Fibroblast of skin of left quadriceps (primary cell): ENCODE data around the gene PIK3R1.
"Not testable (repeated sequence)": the region's sequence is repeated elsewhere in the genome, so short reads cannot be mapped to it uniquely, and the experiment has no call there.

Experiments
- DNase-seq, 2 experiments: peaks; one replicate each; pipeline ENCODE4 v3.0.0-alpha.2; 2013; ENCODE audit warnings: low read depth in 2 of 2

Gene PIK3R1

GRCh38 chr5:68226546-68227073 is 11.1 kb downstream of the PIK3R1 start:
- DNase-seq, result no peak

GRCh38 chr5:68227532-68228160 is 12.1 kb downstream of the PIK3R1 start:
- DNase-seq, result no peak

GRCh38 chr5:68229416-68229815 is 13.9 kb downstream of the PIK3R1 start:
- no peak for DNase-seq

GRCh38 chr5:68230285-68230684 is 14.7 kb downstream of the PIK3R1 start:
- no peak for DNase-seq

GRCh38 chr5:68231414-68232076 is 16.0 kb downstream of the PIK3R1 start:
- no peak for DNase-seq

- DNase-seq, result no peak
Observed at GRCh38 chr5:68232277-68232676, 16.7 kb downstream of the PIK3R1 start.

- DNase-seq, result no peak
Observed at GRCh38 chr5:68233075-68233474, 17.5 kb downstream of the PIK3R1 start.

- DNase-seq, result not testable (repeated sequence)
Observed at GRCh38 chr5:68235229-68235628, 19.7 kb downstream of the PIK3R1 start.

- no peak for DNase-seq
Observed at GRCh38 chr5:68237715-68238114, 22.2 kb downstream of the PIK3R1 start.

GRCh38 chr5:68239487-68239886 is 23.9 kb downstream of the PIK3R1 start:
- DNase-seq, result peak; percentile 36 to 37

GRCh38 chr5:68240202-68240601 is 24.6 kb downstream of the PIK3R1 start:
- no peak for DNase-seq

GRCh38 chr5:68240771-68241170 is 25.2 kb downstream of the PIK3R1 start:
- no peak for DNase-seq

- no peak for DNase-seq
Observed at GRCh38 chr5:68242743-68243142, 27.2 kb downstream of the PIK3R1 start.

- DNase-seq, result no peak
Observed at GRCh38 chr5:68243251-68243650, 27.7 kb downstream of the PIK3R1 start.

- no peak for DNase-seq
Observed at GRCh38 chr5:68243681-68244080, 28.1 kb downstream of the PIK3R1 start.

GRCh38 chr5:68245319-68245718 is 29.8 kb downstream of the PIK3R1 start:
- DNase-seq, result no peak

- DNase-seq, result no peak
Observed at GRCh38 chr5:68246802-68247201, 31.2 kb downstream of the PIK3R1 start.

- no peak for DNase-seq
Observed at GRCh38 chr5:68247627-68248026, 32.1 kb downstream of the PIK3R1 start.

GRCh38 chr5:68248896-68249295 is 33.3 kb downstream of the PIK3R1 start:
- DNase-seq, result no peak

- DNase-seq, result no peak
Observed at GRCh38 chr5:68249520-68249919, 34.0 kb downstream of the PIK3R1 start.

GRCh38 chr5:68250661-68251298 is 35.2 kb downstream of the PIK3R1 start:
- no peak for DNase-seq

- no peak for DNase-seq
Observed at GRCh38 chr5:68251386-68251785, 35.8 kb downstream of the PIK3R1 start.
